ENCODE measurements around the gene SHH.

Gene SHH

DNA sequence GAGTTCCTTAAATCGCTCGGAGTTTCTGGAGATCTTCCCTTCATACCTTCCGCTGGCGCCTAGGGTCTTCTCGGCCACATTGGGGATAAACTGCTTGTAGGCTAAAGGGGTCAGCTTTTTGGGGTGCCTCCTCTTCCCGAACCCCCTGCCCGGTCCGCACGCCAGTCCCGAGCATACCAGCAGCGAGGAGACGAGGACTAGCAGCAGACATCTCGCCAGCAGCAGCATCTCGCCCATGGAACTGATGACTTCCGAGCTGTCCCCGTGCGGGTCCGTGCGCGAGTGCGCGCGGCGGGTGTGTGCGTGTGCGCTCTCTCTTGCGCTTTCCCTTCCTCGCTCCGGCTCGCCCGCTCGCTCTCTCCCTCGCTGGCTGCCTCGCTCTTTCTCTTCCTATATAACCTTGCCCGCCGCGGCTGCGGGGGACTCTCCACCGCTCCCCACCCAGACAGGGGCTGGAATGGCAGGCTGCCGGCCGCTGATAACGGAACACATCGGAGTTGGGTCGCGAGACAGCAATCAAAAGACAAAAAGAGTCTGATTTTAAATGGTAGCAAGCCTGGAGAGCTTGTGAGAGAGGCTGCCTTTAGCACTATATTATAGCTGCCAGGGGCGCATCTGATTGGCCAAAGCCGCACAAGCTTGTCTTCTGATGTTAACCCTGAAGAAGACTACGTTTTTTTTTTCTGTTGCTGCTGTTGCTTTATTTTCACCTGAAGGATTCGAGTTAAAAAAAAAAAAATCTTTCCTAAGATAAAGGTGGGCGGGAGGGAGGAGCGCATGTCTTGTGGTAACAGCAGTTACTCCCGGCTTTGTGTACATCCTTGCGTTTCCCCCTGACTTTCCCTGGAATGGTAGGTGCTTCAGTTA is at the start of gene SHH:
TSS of gene SHH (minus strand) at position 569 of the 867 bp plus-strand sequence. CDS start at position 228, 341 bp downstream.
- no peak for FAIRE-seq

DNA sequence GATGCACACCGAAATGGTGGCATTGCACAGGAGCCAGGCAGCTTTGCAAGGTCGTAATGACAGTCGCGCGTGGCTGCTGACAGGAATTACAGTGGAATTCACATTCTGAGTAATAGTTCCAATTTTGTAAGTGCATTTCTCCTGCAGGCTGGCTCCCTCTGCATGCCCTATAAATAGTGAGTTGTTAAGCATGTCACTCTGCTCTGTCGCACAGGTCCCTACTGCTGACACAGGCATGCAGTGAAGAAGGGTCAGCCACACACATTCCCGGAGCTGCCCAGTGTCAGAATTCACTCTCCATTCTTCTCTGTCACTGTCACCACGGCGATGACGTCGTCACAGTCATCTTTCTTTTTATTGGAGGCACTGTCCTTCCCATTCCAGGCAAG is 49.2 kb upstream of the SHH start:
- no peak for FAIRE-seq

DNA sequence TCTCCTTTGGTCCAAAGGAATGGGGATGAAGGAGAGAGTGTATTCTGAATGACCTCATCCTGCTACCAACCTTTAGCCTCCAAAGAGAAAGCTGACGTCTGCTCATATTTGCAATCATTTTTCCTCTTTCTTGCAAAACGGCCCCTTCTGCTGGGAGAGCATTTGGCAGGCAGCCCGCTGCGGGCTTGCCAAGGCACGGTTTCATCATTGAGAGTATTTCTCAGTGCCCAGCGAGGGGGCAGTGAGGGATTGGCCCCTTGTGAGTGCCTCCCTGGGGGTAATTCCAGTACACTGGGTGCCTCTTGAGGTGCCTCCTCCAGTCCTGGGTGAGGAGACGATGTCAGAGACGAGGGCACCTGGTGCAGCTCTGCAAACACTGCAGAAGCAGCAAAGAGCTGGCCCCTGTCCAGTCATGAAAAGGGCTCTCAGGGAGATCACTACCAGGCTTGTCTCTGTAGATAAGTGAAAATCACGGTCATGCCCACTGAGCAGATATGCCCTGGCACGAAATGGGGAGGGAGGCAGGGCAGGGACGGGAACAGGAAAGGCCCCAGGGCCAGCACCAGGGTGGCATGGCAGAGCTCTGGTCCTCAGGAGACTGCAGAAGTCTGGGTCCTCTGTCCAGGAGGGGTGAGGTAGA is 48.7 kb upstream of the SHH start:
- no peak for FAIRE-seq

DNA sequence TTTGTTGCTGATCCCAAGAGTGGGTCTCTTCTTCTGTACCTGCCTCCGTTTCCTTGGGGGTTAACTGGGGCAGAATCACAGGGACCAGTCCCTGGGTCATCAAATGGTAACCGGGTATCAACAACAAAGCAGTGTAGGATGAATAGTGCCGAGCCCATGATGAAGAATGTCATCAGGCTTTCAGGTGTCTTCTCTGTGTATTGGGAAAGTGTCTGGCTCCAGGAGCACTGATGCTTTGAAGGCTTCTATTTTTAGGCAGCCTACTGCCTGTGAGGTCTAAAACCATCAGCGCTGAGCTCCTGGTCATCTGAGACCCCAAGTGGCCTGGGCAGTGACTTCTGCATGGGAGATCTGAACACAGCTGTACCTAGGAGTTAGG is 48.2 kb upstream of the SHH start:
- FAIRE-seq, result no peak

GRCh38 chr7:155858521-155859061 is 46.3 kb upstream of the SHH start:
- no peak for FAIRE-seq

- no peak for FAIRE-seq
Observed at GRCh38 chr7:155857141-155857540, 44.9 kb upstream of the SHH start.

GRCh38 chr7:155856656-155857055 is 44.4 kb upstream of the SHH start:
- FAIRE-seq, result no peak

DNA sequence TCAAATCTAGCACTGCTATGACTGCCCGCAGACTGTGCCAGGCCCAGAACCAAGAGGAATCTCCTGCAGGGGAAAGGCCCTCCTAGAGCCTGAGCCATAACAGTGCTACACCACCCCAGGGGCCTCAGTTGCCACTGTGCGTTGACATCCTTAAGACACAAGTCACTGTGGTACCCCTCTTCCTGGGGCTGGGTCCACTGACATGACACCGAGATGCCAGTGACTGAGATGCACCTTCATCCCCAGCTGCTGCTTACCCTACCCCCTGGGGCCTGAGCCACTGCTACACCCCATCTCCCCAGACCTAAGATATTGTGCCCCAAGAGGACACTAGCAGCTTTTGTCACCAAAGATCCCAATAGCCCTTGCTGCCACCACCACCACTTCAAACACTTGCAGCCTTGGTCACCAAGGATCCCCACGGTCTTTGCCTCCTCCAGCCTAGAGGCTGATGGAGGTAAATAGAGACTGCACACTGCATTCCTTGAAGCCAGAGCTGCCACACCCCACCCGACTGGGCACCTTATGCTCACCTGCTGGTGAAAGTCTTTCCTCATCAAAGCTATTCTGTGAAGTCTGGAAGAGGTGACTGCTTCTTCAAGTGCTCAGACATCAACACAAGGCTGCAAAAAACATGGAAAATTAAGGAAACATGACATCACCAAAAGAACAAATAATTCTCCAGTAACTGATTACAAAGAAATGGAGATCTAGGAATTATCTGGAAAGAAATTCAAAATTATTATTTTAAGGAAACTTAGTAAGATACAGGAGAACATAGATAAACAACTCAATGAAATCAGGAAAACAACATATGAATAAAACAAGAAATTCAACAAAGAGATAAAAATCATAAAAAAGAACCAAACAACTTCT is 40.4 kb upstream of the SHH start:
- FAIRE-seq, result no peak

- no peak for FAIRE-seq
Observed at GRCh38 chr7:155851892-155852291, 39.6 kb upstream of the SHH start.

DNA sequence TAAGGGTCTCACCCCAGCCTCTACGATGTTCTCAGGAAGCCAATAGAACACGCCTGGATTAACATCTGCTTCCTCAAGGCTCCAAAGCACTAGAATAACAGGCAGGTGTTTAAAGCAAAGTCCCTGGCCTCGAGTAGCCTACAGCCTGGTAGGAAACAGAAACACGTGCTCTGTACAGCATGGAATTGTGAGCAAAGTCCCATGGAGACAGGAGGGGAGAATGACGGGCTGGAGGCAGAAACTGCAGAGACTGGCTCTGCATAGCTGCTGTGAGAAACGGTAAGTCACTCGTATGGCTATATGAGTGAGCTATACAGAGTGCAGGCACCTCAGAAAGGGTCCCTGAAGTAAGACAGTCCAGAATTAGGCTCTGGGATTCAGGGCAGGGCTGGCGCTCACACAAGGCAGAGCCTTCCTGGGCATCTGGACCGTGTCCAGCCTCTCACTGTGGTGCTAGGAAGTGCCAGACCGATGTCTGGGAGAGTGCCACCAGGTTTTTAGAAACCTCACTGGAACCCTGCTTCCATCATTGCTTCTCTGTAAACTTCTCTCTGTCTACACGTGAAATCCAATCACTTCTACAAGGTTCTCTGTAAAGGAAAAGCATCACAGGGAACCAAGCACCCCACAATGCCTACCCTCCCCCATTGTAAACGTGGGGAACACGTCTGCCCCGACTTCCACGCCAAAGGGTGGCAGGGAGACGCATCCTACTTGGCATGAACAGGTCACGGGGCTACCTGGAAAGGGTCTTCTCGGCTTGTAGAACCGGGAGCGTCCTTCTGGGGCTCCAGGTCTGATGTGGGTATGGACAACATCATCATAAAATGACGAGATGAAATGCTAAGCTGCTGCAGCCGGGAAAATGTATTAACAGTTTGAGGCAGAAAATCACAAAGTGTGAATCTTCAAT is 38.8 kb upstream of the SHH start:
- no peak for FAIRE-seq

GRCh38 chr7:155850001-155850436 is 37.8 kb upstream of the SHH start:
- FAIRE-seq, result no peak

DNA sequence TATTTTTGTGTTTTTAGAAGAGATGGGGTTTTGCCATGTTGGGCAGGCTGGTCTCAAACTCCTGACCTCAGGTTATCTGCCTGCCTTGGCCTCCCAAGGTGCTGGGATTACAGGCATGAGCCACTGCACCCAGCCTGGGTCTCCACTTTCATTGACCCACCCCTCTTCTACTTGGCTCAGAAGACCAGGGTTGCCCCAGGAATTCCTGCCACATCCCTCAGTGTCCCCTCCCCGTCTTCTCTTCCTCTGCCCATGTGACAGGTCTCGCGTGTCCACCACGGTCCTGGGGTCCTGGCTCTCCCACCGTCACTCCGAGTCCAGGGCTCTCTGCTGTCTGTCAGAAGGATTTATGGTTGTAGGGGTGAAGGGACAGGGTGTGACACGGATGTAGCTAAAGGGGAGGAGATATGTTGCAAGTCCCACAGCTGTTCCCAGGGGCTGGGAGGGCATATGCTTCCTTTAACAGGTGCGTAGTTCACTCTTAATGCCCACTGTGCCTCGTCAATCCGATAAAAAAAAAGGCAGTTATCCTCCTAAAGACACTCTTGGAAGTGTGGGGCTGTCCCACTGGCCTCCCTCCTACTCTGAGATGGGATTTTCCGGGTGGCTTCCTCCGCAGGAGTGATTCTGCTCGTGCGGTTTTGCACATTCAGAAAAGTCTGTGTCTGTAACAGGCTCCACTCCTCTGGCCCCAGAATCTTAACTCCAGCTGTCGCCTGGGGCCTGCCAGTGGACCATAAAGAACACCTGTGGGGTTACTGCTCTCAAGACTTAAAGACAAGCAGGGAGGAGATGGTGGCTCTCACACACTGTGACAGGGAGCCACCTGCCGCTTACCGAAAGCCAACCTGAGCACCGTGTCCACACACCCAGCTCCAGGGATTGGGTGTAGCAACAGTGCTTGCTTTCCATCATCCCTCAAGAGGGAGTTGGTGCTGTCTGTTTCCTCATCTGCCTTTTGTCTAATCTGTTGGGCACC is 36.7 kb upstream of the SHH start:
- no peak for FAIRE-seq

GRCh38 chr7:155847821-155848435 is 35.7 kb upstream of the SHH start:
- FAIRE-seq, result no peak

GRCh38 chr7:155846936-155847335 is 34.7 kb upstream of the SHH start:
- no peak for FAIRE-seq

DNA sequence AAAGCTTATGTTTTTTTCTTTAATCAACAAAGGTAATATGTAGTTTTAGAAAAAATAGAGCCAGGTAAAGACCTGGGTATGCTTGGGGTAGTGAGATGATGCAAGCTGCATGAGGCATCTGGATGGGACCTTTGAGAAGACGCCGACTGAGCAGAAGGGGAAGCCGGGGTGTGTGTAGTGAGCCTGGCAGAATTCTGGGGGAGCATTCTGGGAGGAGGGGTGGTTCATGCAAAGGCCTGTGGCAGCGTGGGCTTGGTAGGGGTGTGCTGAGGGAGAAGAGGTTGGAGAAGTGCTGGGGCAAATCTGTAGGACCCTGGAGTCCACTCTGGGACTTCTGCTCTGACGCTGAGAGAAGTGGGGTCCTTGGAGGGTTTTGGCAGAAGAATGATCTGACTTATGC is 33.9 kb upstream of the SHH start:
- FAIRE-seq, result no peak

GRCh38 chr7:155845226-155845625 is 33.0 kb upstream of the SHH start:
- FAIRE-seq, result no peak

DNA sequence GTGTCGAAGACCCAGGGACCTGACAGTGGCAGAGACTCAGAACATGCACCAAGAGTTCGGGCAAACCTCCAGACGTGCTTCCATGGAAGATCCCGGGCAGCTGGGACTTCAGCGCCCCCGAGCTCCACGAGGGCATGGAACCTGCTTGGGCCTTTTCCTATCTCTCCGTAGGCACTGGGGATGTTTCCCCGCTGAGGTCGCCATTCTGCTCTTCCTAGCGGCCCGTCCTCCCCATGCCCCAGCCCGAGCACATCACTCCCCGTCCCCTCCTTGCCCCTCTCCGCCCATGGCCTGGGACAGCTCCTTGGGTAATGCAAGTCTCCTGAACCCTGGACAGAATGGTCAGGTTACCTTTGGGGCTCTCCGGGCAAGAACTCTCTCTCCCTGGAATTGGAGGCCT is 32.3 kb upstream of the SHH start:
- no peak for FAIRE-seq

DNA sequence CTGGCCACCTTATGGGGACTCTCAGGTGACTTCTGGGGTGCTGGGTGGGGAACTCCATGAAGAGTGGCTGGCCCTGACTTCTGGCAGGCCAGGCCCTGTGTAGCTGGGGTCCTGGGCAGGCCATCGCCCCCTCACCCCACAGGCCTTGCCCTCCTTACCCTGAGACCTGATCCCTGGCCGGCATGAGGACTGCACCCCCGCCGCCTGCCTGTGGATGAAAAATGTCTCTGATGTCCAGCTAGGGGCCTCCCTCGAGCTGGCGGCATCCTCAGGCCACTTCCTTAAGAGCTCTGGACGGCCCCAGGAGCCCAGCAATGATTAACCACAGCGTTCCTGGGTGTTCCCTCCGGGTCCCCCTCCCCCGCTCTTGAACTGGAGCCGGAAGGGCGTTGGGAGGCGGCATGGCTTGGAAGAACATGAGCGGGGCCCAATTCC is 31.8 kb upstream of the SHH start:
- FAIRE-seq, result no peak

- FAIRE-seq, result no peak
Observed at GRCh38 chr7:155843426-155844018, 31.3 kb upstream of the SHH start.

Data from A204.1 (cell line).